Activated naive CD8-positive, alpha-beta T cell treated with anti-CD3 and anti-CD28 coated beads for 36 hours (primary cell): Measurements from ENCODE around the gene SAMSN1. TPM values are rescaled to one million over a fixed set of nuclear protein-coding genes. Genes with fewer than 3 reads are reported as not detected.
A peak's percentile ranks its signal among the peaks of the same experiment; 100 is the strongest.
"Not testable (repeated sequence)": the region's sequence is repeated elsewhere in the genome, so short reads cannot be mapped to it uniquely, and the experiment has no call there.

Experiments
- DNase-seq: peaks from one replicate; pipeline ENCODE4 v3.0.0; 2021
- H3K27ac Mint-ChIP-seq: one replicate; pipeline ENCODE4 v1.8.0; 2022; ENCODE audit warnings: mild to moderate bottlenecking, moderate library complexity, mixed read lengths
- H3K27me3 Mint-ChIP-seq: one replicate; pipeline ENCODE4 v1.8.0; 2022; ENCODE audit warnings: mild to moderate bottlenecking, mixed read lengths
- H3K36me3 Mint-ChIP-seq: one replicate; pipeline ENCODE4 v1.8.0; 2021; ENCODE audit warnings: mild to moderate bottlenecking, mixed read lengths
- H3K4me1 Mint-ChIP-seq: one replicate; pipeline ENCODE4 v1.8.0; 2021; ENCODE audit warnings: mixed read lengths
- H3K4me3 Mint-ChIP-seq: one replicate; pipeline ENCODE4 v1.8.0; 2022; ENCODE audit warnings: mild to moderate bottlenecking, moderate library complexity, mixed read lengths
- H3K9me3 Mint-ChIP-seq: one replicate; pipeline ENCODE4 v1.8.0; 2022; ENCODE audit warnings: mixed read lengths
- total RNA-seq, 2 experiments: library from RNA; stranded (reverse); gene quantifications; one replicate each; pipeline ENCODE4 v1.2.3, GENCODE V29; 2021

SAMSN1 gene
- total RNA-seq, 2 experiments from 2014 or later = 113 to 119 TPM

DNA sequence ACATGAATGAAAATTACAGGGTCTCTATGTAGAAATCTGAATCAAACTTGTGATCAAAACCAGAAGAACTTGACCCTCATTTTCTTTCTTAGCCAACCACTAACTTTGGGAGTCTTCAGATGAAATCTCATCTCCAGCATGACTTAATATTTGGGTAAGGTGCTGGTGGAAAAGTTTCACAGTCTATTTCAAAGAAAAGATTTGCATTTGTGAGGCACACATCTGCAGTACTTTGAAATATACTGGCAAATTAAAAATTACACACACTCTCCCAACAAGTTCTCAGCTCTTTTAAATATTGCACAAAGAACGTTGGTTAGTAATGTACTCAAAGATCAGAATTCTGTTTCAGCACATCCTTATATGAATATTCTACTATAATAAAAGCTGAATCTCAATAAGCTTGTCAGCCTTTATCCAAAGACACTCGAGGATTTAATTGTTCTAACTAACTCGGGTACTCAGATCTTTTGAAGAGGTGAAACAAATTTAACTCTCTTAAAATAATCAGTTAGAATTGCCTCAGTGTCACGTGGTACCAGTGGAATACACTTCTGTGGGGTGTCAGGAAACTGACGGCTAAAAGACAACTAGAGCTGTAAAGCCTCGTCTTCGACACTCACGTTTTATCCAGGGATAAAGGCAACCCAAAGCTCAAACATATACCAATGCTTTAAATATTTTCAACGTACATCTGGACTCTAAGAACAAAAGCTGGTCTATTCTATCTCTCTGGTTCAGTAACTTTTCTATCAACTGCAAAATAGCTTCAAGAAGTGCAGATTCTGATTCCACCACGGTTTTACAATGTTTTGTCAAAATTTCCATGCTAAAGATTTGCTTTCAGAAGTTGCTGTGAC lies 19.0 kb downstream of the SAMSN1 start:
- no peaks in the 10 kb centered on the region for H3K27me3 Mint-ChIP-seq
- peaks cover 60% of the 10 kb centered on the region for H3K36me3 Mint-ChIP-seq
- peaks cover 2% of the 10 kb centered on the region for H3K9me3 Mint-ChIP-seq
- DNase-seq = no peak
- peak overlapping the region; percentile 99 for H3K27ac Mint-ChIP-seq
- peaks cover 67% of the 10 kb centered on the region for H3K4me1 Mint-ChIP-seq
- H3K4me3 Mint-ChIP-seq = peak overlapping the region; percentile 69

DNA sequence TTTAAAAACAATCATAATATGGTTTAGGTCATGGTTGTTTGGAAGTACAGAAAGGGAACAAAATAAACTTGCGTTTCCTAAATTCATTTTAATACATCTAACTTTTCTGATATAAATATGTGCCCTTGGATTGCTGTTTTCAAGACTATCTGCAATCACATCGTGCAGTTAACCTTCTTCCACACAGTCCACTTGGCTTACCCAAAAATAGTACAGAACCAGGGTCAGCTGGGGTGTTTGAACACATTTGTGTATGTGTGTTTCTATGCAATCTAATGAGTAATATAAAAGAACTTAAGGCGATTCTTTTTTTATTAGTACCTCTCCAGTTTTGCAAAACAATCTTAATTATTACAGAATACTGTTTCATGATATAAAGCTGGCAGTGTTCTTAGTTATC lies 19.9 kb downstream of the SAMSN1 start:
- Mint-ChIP-seq H3K27me3 (no peaks in the 10 kb centered on the region), H3K4me3 (peak overlapping the region; percentile 69), H3K36me3 (peaks cover 60% of the 10 kb centered on the region), H3K9me3 (peaks cover 4% of the 10 kb centered on the region), H3K4me1 (peaks cover 67% of the 10 kb centered on the region), H3K27ac (peak overlapping the region; percentile 99)
- DNase-seq = no peak

DNA sequence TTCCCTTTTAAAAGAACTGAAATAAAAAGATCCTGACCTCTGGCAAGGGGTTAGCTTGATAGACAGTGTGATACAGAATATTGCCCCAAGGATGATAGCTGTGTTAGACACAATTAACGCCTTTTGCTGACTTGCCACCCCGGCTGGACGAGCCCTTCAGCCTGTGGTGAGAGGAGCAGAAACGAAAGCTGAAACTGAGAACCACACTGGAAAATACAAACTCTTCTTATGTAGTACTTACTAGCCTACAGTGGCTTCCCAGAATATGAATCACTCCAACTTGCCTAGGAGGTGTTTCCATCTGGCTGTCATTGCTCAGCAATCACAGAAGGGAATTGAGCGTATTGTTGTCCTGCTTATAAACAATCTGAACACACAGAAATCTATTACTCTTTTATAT lies 22.9 kb downstream of the SAMSN1 start:
- Mint-ChIP-seq H3K27ac (peak overlapping the region; percentile 94), H3K36me3 (peaks cover 57% of the 10 kb centered on the region), H3K4me1 (peaks cover 61% of the 10 kb centered on the region), H3K9me3 (peaks cover 4% of the 10 kb centered on the region), H3K4me3 (peak overlapping the region; percentile 76), H3K27me3 (no peaks in the 10 kb centered on the region)
- peak; percentile 63 for DNase-seq

DNA sequence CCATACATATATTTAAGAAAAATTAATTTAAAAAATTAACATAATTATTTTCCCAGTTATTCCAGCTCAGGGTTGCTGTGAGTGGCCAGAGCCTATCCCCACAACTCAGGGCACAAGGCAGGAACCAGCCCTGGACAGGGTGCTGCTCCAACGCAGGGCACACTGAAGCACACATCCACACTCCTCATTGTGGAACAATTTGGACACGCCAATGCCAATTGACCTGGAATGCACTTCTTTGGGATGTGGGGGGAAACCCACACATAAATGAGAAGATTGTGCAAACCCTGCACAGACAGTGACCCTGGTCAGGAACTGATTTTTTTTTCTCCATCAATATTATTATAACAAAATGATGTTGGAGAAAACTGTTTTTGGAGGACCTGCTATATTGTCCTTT lies 23.4 kb downstream of the SAMSN1 start:
- peaks cover 65% of the 10 kb centered on the region for H3K4me1 Mint-ChIP-seq
- H3K27ac Mint-ChIP-seq = peak overlapping the region; percentile 94
- peaks cover 4% of the 10 kb centered on the region for H3K9me3 Mint-ChIP-seq
- H3K36me3 Mint-ChIP-seq = peaks cover 61% of the 10 kb centered on the region
- H3K27me3 Mint-ChIP-seq = no peaks in the 10 kb centered on the region
- H3K4me3 Mint-ChIP-seq = no peak overlapping the region
- no peak for DNase-seq

DNA sequence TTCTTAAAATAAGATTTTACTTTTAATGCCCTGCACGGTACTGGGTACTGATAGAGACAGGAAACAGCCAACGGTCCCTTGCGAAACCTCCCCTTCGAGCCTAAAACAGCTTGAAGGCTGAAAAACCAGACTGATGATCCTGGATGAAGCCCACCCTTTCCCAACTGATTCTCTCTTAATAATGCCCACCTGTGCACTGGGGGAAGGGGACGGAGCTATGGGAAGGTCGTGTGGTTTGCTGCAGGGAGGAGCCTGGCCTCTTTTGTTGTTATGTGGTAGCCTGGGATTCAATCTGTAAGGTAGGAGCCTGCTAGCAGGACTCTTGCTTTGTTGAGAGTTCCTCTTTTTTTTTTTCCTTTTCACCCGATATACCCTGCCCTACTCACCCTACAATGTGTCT lies 25.6 kb downstream of the SAMSN1 start:
- peaks cover 72% of the 10 kb centered on the region for H3K36me3 Mint-ChIP-seq

DNA sequence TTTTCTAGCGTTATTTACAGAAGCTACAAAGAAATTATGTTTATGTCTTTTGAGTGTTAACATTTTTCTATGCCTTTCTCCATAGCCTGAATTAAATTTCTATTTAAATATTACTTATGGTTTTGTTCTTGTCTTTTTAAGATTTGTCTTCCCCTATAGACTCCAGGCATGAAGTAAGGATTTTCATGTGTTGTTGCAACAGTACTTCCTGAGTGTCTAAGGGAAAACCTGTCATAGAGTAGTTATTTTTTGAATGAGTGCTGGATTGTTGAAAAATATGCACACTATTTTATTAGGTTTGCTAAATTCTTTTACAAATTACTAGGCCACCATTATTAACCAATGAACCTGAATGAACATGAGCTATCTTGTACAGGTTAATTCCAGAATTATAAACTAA lies 27.1 kb downstream of the SAMSN1 start:
- H3K9me3 Mint-ChIP-seq = peaks cover 9% of the 10 kb centered on the region
- no peak overlapping the region for H3K27ac Mint-ChIP-seq
- DNase-seq = no peak
- H3K27me3 Mint-ChIP-seq = no peaks in the 10 kb centered on the region
- H3K4me1 Mint-ChIP-seq = peaks cover 57% of the 10 kb centered on the region
- peaks cover 73% of the 10 kb centered on the region for H3K36me3 Mint-ChIP-seq
- H3K4me3 Mint-ChIP-seq = no peak overlapping the region

More for the DNA sequence above, 25.6 kb downstream of the SAMSN1 start:
- no peak for DNase-seq
- Mint-ChIP-seq H3K9me3 (peaks cover 9% of the 10 kb centered on the region), H3K4me3 (no peak overlapping the region), H3K27me3 (no peaks in the 10 kb centered on the region), H3K4me1 (peaks cover 60% of the 10 kb centered on the region), H3K27ac (peak overlapping the region; percentile 42)

DNA sequence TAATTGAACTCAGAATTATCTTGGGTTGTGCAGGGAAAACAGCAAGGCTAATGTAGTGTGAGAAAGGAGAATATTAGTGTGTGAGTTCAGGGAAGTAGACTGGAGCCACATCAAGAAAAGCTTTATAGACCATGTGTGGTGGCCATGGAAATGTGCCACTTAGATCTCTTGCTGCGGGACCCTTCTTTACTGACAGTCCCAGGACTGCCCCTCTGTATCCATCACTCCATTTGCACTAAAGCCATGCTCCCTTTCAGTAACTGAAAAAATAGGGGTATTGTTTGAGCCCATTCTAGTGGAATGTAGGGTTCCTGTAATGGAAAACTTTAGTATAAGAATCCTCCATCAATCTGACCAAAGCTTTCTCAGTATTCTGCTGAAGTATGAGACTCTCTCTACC lies 32.3 kb downstream of the SAMSN1 start:
- peaks cover 40% of the 10 kb centered on the region for H3K4me1 Mint-ChIP-seq
- peak overlapping the region; percentile 36 for H3K27ac Mint-ChIP-seq
- H3K4me3 Mint-ChIP-seq = no peak overlapping the region
- H3K27me3 Mint-ChIP-seq = no peaks in the 10 kb centered on the region
- peaks cover 91% of the 10 kb centered on the region for H3K36me3 Mint-ChIP-seq
- DNase-seq = no peak
- H3K9me3 Mint-ChIP-seq = peaks cover 14% of the 10 kb centered on the region

DNA sequence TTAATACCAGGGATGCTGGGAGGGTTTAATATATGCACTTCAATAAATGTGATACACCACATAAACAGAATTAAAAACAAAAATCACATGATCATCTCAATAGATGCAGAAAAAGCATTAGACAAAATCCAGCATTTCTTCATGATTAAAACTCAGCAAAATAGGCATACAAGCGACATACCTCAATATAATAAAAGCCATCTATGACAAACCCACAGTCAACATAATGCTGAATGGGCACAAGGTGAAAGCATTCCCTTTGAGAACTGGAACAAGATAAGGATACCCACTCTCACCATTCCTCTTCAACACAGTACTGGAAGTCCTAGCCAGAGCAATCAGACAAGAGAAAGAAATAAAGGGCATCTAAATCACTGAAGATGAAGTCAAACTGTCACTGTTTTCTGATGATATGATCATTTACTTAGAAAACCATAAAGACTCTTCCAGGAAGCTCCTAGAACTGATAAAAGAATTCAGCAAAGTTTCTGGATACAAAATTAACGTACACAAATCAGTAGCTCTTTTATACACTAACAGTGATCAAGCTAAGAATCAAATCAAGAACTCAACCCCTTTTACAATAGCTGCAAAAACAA lies 39.2 kb downstream of the SAMSN1 start:
- peaks cover 55% of the 10 kb centered on the region for H3K4me1 Mint-ChIP-seq

DNA sequence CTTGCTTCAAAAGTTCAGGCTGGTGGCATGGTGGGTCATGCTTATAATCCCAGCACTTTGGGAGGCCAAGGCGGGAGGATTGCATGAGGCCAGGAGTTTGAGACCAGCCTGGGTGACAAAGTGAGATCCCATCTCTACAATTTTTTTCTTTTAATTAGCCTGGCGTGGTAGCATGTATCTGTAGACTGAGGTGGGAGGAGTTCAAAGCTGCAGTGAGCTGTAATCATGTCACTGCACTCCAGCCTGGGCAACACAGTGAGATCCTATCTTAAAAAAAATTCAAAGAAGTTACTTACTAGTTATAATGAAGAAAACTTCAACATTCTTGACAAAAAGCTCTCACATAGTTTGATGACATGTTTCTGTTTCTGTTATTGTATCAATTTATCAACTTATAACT lies 45.2 kb downstream of the SAMSN1 start:
- Mint-ChIP-seq H3K27me3 (no peaks in the 10 kb centered on the region), H3K9me3 (peaks cover 8% of the 10 kb centered on the region), H3K27ac (no peak overlapping the region), H3K4me3 (no peak overlapping the region), H3K4me1 (peaks cover 29% of the 10 kb centered on the region), H3K36me3 (peaks cover 80% of the 10 kb centered on the region)
- no peak for DNase-seq

More for the DNA sequence above, 39.2 kb downstream of the SAMSN1 start:
- Mint-ChIP-seq H3K36me3 (peaks cover 96% of the 10 kb centered on the region), H3K9me3 (peaks cover 23% of the 10 kb centered on the region), H3K27ac (peak overlapping the region; percentile 42)
- H3K27me3 Mint-ChIP-seq, H3K4me3 Mint-ChIP-seq, DNase-seq: not testable (repeated sequence)

DNA sequence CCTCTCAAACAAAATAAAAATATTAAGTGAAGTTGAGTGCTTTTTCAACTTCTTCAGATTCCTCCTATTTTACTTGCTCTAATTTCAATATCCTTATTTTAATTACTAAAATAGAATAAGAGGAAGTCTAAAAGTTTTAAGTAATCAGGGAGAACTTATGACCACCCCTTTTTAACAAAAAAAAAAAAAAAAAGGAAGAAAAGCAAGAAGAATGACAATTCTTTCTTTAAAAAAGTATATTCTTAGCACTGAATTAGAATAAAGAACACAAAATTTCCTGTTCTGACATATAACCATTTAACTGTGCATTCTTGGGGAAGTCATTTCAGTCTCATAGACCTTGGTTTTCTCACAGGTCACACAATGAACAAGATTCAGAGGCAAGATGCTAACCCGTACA lies 46.8 kb downstream of the SAMSN1 start:
- H3K27me3 Mint-ChIP-seq = no peaks in the 10 kb centered on the region
- no peak overlapping the region for H3K27ac Mint-ChIP-seq
- no peak for DNase-seq
- peaks cover 20% of the 10 kb centered on the region for H3K4me1 Mint-ChIP-seq
- peaks cover 81% of the 10 kb centered on the region for H3K36me3 Mint-ChIP-seq
- no peak overlapping the region for H3K4me3 Mint-ChIP-seq
- peaks cover 11% of the 10 kb centered on the region for H3K9me3 Mint-ChIP-seq

DNA sequence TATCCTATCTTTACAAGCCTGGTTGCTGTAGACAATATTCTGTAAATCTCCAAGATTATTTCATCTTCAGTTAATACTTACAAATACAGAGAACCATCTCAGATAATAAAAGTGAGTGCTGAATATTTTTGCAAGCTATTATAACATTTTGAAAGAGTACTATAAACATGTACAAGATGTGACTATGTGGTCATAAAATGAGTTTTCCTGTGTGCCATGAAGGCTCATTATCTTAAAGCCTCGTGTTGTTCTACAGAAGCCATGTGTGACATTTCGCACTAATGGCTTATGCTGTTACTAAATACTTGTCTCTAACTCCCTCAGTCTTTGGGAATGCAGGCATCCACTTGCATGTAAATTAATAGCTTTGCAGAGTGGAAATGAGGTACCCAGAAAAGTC lies 48.3 kb downstream of the SAMSN1 start:
- no peak for DNase-seq
- no peak overlapping the region for H3K4me3 Mint-ChIP-seq
- H3K36me3 Mint-ChIP-seq = peaks cover 80% of the 10 kb centered on the region
- H3K4me1 Mint-ChIP-seq = peaks cover 19% of the 10 kb centered on the region
- no peaks in the 10 kb centered on the region for H3K27me3 Mint-ChIP-seq
- no peak overlapping the region for H3K27ac Mint-ChIP-seq
- H3K9me3 Mint-ChIP-seq = peaks cover 14% of the 10 kb centered on the region

DNA sequence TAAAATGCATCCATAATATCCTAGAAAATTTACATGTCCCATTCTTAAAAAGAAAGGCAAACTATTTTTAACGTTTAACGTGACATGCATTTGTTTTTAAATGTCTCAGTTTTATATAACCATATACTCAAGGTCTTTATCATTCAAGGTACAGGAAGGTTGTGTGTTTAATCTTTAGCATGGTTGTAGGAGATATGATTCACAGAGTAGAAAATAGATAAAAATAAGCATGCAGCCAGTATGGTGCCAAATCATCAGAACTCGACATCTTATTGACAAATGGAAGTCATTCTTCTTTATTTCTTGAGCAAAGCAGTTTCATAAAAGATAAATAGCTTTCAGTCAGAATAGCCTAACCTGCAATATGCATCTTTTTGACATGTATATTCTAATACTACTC lies 51.0 kb downstream of the SAMSN1 start:
- Mint-ChIP-seq H3K4me1 (peaks cover 29% of the 10 kb centered on the region), H3K36me3 (peaks cover 75% of the 10 kb centered on the region), H3K27ac (peak overlapping the region; percentile 25), H3K9me3 (peaks cover 14% of the 10 kb centered on the region), H3K4me3 (no peak overlapping the region), H3K27me3 (no peaks in the 10 kb centered on the region)
- no peak for DNase-seq

DNA sequence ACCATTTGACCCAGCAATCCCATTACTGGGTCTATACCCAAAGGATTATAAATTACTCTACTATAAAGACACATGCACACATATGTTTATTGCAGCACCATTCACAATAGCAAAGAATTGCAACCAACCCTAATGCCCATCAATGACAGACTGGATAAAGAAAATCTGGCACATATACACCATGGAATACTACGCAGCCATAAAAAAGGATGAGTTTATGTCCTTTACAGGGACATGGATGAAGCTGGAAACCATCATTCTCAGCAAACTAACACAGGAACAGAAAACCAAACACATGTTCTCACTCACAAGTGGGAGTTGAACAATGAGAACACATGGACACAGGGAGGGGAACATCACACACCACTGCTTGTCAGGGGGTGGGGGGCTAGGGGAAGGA lies 51.9 kb downstream of the SAMSN1 start:
- H3K27ac Mint-ChIP-seq = not testable (repeated sequence)

DNA sequence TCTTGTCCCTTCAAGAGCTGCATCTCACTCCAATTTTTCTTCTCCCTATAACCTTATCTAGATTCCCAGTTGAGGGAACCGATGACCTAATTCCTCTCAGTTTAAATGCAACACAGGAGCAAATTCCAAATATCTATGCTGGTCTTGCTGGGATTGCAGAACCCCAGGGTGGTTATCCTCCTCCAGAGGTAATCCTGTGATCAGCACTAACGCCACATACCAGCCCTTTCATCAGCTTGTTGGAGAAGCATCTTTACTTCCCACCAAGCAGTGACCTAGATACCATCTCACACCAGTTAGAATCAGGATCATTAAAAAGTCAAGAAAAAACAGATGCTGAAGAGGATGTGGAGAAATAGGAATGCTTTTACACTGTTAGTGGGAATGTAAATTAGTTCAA lies 52.4 kb downstream of the SAMSN1 start:
- no peak overlapping the region for H3K4me3 Mint-ChIP-seq
- peaks cover 14% of the 10 kb centered on the region for H3K9me3 Mint-ChIP-seq

More for the DNA sequence above, 51.9 kb downstream of the SAMSN1 start:
- H3K36me3 Mint-ChIP-seq = peaks cover 72% of the 10 kb centered on the region
- not testable (repeated sequence) for H3K27me3 Mint-ChIP-seq, H3K4me3 Mint-ChIP-seq, DNase-seq
- peaks cover 14% of the 10 kb centered on the region for H3K9me3 Mint-ChIP-seq
- peaks cover 29% of the 10 kb centered on the region for H3K4me1 Mint-ChIP-seq

DNA sequence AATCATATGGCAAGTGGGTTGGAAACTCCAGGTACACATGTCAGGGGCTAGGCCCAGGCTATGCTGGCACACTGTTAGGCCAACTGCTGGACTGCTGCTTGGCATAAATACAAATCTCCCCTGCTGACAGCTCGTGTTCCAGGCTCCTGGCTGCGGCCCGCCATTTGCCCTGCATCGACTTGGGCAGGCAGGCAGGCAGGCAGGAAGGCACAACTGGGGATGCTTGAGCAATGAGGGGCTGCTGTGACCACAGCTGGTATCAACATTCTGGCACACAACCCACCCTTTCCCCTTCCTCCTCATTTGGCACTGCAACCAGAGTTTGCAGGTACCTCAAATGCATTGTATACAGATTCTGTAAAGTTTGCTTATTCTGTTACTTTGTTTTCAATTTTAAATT lies 53.2 kb downstream of the SAMSN1 start:
- H3K9me3 Mint-ChIP-seq = peaks cover 14% of the 10 kb centered on the region
- H3K27ac Mint-ChIP-seq = no peak overlapping the region
- H3K36me3 Mint-ChIP-seq = peaks cover 71% of the 10 kb centered on the region
- DNase-seq = no peak
- peaks cover 38% of the 10 kb centered on the region for H3K4me1 Mint-ChIP-seq
- H3K27me3 Mint-ChIP-seq = no peaks in the 10 kb centered on the region
- H3K4me3 Mint-ChIP-seq = no peak overlapping the region

More for the DNA sequence above, 52.4 kb downstream of the SAMSN1 start:
- peaks cover 72% of the 10 kb centered on the region for H3K36me3 Mint-ChIP-seq
- DNase-seq = no peak
- H3K27me3 Mint-ChIP-seq = no peaks in the 10 kb centered on the region
- peaks cover 32% of the 10 kb centered on the region for H3K4me1 Mint-ChIP-seq
- peak overlapping the region; percentile 66 for H3K27ac Mint-ChIP-seq
